Measurements from ENCODE around the gene SH3GL2.

The SH3GL2 gene

GRCh38 chr9:17611342-17611741 lies 32.5 kb downstream of the SH3GL2 start:
- DNase-seq (ENCODE audit: low read depth) = no peak

- DNase-seq (ENCODE audit: low read depth) = no peak
Measured at GRCh38 chr9:17611917-17612316, 33.1 kb downstream of the SH3GL2 start.

GRCh38 chr9:17613758-17614157 lies 34.9 kb downstream of the SH3GL2 start:
- no peak for DNase-seq (ENCODE audit: low read depth)

GRCh38 chr9:17614250-17614649 lies 35.4 kb downstream of the SH3GL2 start:
- no peak for DNase-seq (ENCODE audit: low read depth)

GRCh38 chr9:17614903-17615302 lies 36.0 kb downstream of the SH3GL2 start:
- no peak for DNase-seq (ENCODE audit: low read depth)

GRCh38 chr9:17622141-17622540 lies 43.3 kb downstream of the SH3GL2 start:
- no peak for DNase-seq (ENCODE audit: low read depth)

- no peak for DNase-seq (ENCODE audit: low read depth)
Measured at GRCh38 chr9:17622749-17623148, 43.9 kb downstream of the SH3GL2 start.

- no peak for DNase-seq (ENCODE audit: low read depth)
Measured at GRCh38 chr9:17623965-17624364, 45.1 kb downstream of the SH3GL2 start.

- no peak for DNase-seq (ENCODE audit: low read depth)
Measured at GRCh38 chr9:17624571-17624970, 45.7 kb downstream of the SH3GL2 start.

GRCh38 chr9:17625644-17626388 lies 47.0 kb downstream of the SH3GL2 start:
- DNase-seq (ENCODE audit: low read depth) = no peak

- no peak for DNase-seq (ENCODE audit: low read depth)
Measured at GRCh38 chr9:17627641-17628040, 48.8 kb downstream of the SH3GL2 start.

- DNase-seq (ENCODE audit: low read depth) = no peak
Measured at GRCh38 chr9:17628624-17629023, 49.8 kb downstream of the SH3GL2 start.

- no peak for DNase-seq (ENCODE audit: low read depth)
Measured at GRCh38 chr9:17630531-17630949, 51.7 kb downstream of the SH3GL2 start.

GRCh38 chr9:17631396-17631795 lies 52.5 kb downstream of the SH3GL2 start:
- no peak for DNase-seq (ENCODE audit: low read depth)

GRCh38 chr9:17632994-17633393 lies 54.1 kb downstream of the SH3GL2 start:
- DNase-seq (ENCODE audit: low read depth) = no peak

GRCh38 chr9:17635115-17635890 lies 56.4 kb downstream of the SH3GL2 start:
- no peak for DNase-seq (ENCODE audit: low read depth)

GRCh38 chr9:17636349-17636748 lies 57.5 kb downstream of the SH3GL2 start:
- DNase-seq (ENCODE audit: low read depth) = no peak

GRCh38 chr9:17636821-17637220 lies 58.0 kb downstream of the SH3GL2 start:
- DNase-seq (ENCODE audit: low read depth) = no peak

- no peak for DNase-seq (ENCODE audit: low read depth)
Measured at GRCh38 chr9:17637229-17637628, 58.4 kb downstream of the SH3GL2 start.

GRCh38 chr9:17648516-17648915 lies 69.7 kb downstream of the SH3GL2 start:
- no peak for DNase-seq (ENCODE audit: low read depth)

- DNase-seq (ENCODE audit: low read depth) = no peak
Measured at GRCh38 chr9:17651725-17652124, 72.9 kb downstream of the SH3GL2 start.

- no peak for DNase-seq (ENCODE audit: low read depth)
Measured at GRCh38 chr9:17653947-17654465, 75.1 kb downstream of the SH3GL2 start.

- no peak for DNase-seq (ENCODE audit: low read depth)
Measured at GRCh38 chr9:17656889-17657288, 78.0 kb downstream of the SH3GL2 start.

Data from stimulated activated CD8-positive, alpha-beta memory T cell treated with anti-CD3 and anti-CD28 coated beads, Interleukin-12 subunit alpha, Interleukin-12 subunit beta, amount 100 ng/mL, for 1 hour (primary cell).